ENCODE data around the gene SHANK1.

- no peak for TF ChIP-seq CTCF (IDR thresholded peaks at IDR 0.05)
- TF ChIP-seq EP300 (IDR thresholded peaks at IDR 0.05), result no peak
- no peak for TF ChIP-seq POLR2A (IDR thresholded peaks at IDR 0.05)
These were observed 29.2 kb downstream of the SHANK1 start for GRCh38 chr19:50690439-50690838.
